ENCODE data around the gene CDC7. TPM values are rescaled to one million over a fixed set of nuclear protein-coding genes. Genes with fewer than 3 reads are reported as not detected.
A peak's percentile ranks its signal among the peaks of the same experiment; 100 is the strongest.
"Not testable (repeated sequence)": the region's sequence is repeated elsewhere in the genome, so short reads cannot be mapped to it uniquely, and the experiment has no call there.

The CDC7 gene
- total RNA-seq (2014; rRNA removed; shearing (Covaris generic); ENCODE audit: low replicate concordance) = 8.6 and 16.1 TPM in 2 replicates

- H3K4me1 ChIP-seq (ENCODE audit: low read length) = peaks cover 40% of the 10 kb centered on the region
- peak; percentile 96 for DNase-seq
These were observed at the start of gene CDC7 for GRCh38 chr1:91500756-91501522. CDC7 (plus strand) TSS chr1:91500851; CDS start chr1:91501717, 866 bp downstream.

GRCh38 chr1:91454136-91454535 lies 46.5 kb upstream of the CDC7 start:
- Histone ChIP-seq H3K9me3 (ENCODE audit: low read length) (no peaks in the 10 kb centered on the region), H2AFZ (ENCODE audit: low read length) (no peak overlapping the region), H3K4me2 (ENCODE audit: low read depth, low read length, poor library complexity, severe bottlenecking) (no peak overlapping the region), H3K27me3 (ENCODE audit: low read length) (no peaks in the 10 kb centered on the region), H3K9ac (ENCODE audit: low read length) (no peak overlapping the region), H3K79me2 (ENCODE audit: low read length) (no peaks in the 10 kb centered on the region), H3K27ac (ENCODE audit: low read length) (no peak overlapping the region), H3K9me2 (replicated peaks; ENCODE audit: insufficient read depth, low read length) (no peaks in the 10 kb centered on the region), H3K36me3 (ENCODE audit: insufficient read depth, low read length) (no peaks in the 10 kb centered on the region), H3K4me1 (ENCODE audit: low read length) (no peaks in the 10 kb centered on the region), H3K4me3 (ENCODE audit: low read length) (no peak overlapping the region), H4K20me1 (ENCODE audit: insufficient read depth, low read depth, low read length) (no peaks in the 10 kb centered on the region)
- DNase-seq = no peak

More at GRCh38 chr1:91500756-91501522, at the start of gene CDC7:
- Histone ChIP-seq H3K9me2 (replicated peaks; ENCODE audit: insufficient read depth, low read length) (no peaks in the 10 kb centered on the region), H3K4me3 (ENCODE audit: low read length) (peak within 1 kb of the TSS; percentile 96), H3K27ac (ENCODE audit: low read length) (peak within 1 kb of the TSS; percentile 77), H3K79me2 (ENCODE audit: low read length) (peaks cover 52% of the 10 kb centered on the region), H3K9me3 (ENCODE audit: low read length) (no peaks in the 10 kb centered on the region), H3K9ac (ENCODE audit: low read length) (peak within 1 kb of the TSS; percentile 96), H3K27me3 (ENCODE audit: low read length) (no peaks in the 10 kb centered on the region), H4K20me1 (ENCODE audit: insufficient read depth, low read depth, low read length) (no peaks in the 10 kb centered on the region), H3K36me3 (ENCODE audit: insufficient read depth, low read length) (no peaks in the 10 kb centered on the region; the same call in 1 of the 2 replicates), H2AFZ (ENCODE audit: low read length) (peak within 1 kb of the TSS; percentile 84), H3K4me2 (ENCODE audit: low read depth, low read length, poor library complexity, severe bottlenecking) (peak within 1 kb of the TSS; percentile 86)

- Histone ChIP-seq H3K27ac (ENCODE audit: low read length) (no peak overlapping the region), H3K4me2 (ENCODE audit: low read depth, low read length, poor library complexity, severe bottlenecking) (no peak overlapping the region), H2AFZ (ENCODE audit: low read length) (no peak overlapping the region), H4K20me1 (ENCODE audit: insufficient read depth, low read depth, low read length) (no peaks in the 10 kb centered on the region), H3K79me2 (ENCODE audit: low read length) (no peaks in the 10 kb centered on the region), H3K4me1 (ENCODE audit: low read length) (no peaks in the 10 kb centered on the region), H3K9me3 (ENCODE audit: low read length) (no peaks in the 10 kb centered on the region), H3K9ac (ENCODE audit: low read length) (no peak overlapping the region), H3K9me2 (replicated peaks; ENCODE audit: insufficient read depth, low read length) (no peaks in the 10 kb centered on the region), H3K36me3 (ENCODE audit: insufficient read depth, low read length) (no peaks in the 10 kb centered on the region), H3K4me3 (ENCODE audit: low read length) (no peak overlapping the region), H3K27me3 (ENCODE audit: low read length) (no peaks in the 10 kb centered on the region)
- DNase-seq = no peak
These were observed 45.3 kb upstream of the CDC7 start for GRCh38 chr1:91455334-91455733.

- Histone ChIP-seq H3K36me3 (ENCODE audit: insufficient read depth, low read length) (no peaks in the 10 kb centered on the region), H3K9ac (ENCODE audit: low read length) (no peak overlapping the region), H4K20me1 (ENCODE audit: insufficient read depth, low read depth, low read length) (no peaks in the 10 kb centered on the region), H2AFZ (ENCODE audit: low read length) (no peak overlapping the region), H3K27me3 (ENCODE audit: low read length) (no peaks in the 10 kb centered on the region), H3K79me2 (ENCODE audit: low read length) (no peaks in the 10 kb centered on the region), H3K4me2 (ENCODE audit: low read depth, low read length, poor library complexity, severe bottlenecking) (no peak overlapping the region), H3K9me2 (replicated peaks; ENCODE audit: insufficient read depth, low read length) (no peaks in the 10 kb centered on the region), H3K4me1 (ENCODE audit: low read length) (no peaks in the 10 kb centered on the region), H3K9me3 (ENCODE audit: low read length) (no peaks in the 10 kb centered on the region), H3K4me3 (ENCODE audit: low read length) (no peak overlapping the region), H3K27ac (ENCODE audit: low read length) (no peak overlapping the region)
- DNase-seq = no peak
These were observed 44.8 kb upstream of the CDC7 start for GRCh38 chr1:91455896-91456295.

GRCh38 chr1:91465350-91465749 lies 35.3 kb upstream of the CDC7 start:
- not testable (repeated sequence) for H3K27me3 ChIP-seq (ENCODE audit: low read length); H2AFZ ChIP-seq (ENCODE audit: low read length); H3K36me3 ChIP-seq (ENCODE audit: insufficient read depth, low read length); H3K79me2 ChIP-seq (ENCODE audit: low read length); H3K4me2 ChIP-seq (ENCODE audit: low read depth, low read length, poor library complexity, severe bottlenecking); H3K9me3 ChIP-seq (ENCODE audit: low read length); DNase-seq; H3K9ac ChIP-seq (ENCODE audit: low read length); H3K9me2 ChIP-seq (replicated peaks; ENCODE audit: insufficient read depth, low read length); H3K4me3 ChIP-seq (ENCODE audit: low read length); H3K27ac ChIP-seq (ENCODE audit: low read length); H4K20me1 ChIP-seq (ENCODE audit: insufficient read depth, low read depth, low read length); H3K4me1 ChIP-seq (ENCODE audit: low read length)

- H3K4me2 ChIP-seq (ENCODE audit: low read depth, low read length, poor library complexity, severe bottlenecking) = no peak overlapping the region
- no peak overlapping the region for H3K9ac ChIP-seq (ENCODE audit: low read length)
- no peaks in the 10 kb centered on the region for H3K9me2 ChIP-seq (replicated peaks; ENCODE audit: insufficient read depth, low read length)
- H3K27ac ChIP-seq (ENCODE audit: low read length) = no peak overlapping the region
- H3K9me3 ChIP-seq (ENCODE audit: low read length) = no peaks in the 10 kb centered on the region
- H4K20me1 ChIP-seq (ENCODE audit: insufficient read depth, low read depth, low read length) = no peaks in the 10 kb centered on the region
- no peak overlapping the region for H2AFZ ChIP-seq (ENCODE audit: low read length)
- DNase-seq = no peak
- H3K4me1 ChIP-seq (ENCODE audit: low read length) = no peaks in the 10 kb centered on the region
- no peaks in the 10 kb centered on the region for H3K27me3 ChIP-seq (ENCODE audit: low read length)
- H3K4me3 ChIP-seq (ENCODE audit: low read length) = no peak overlapping the region
- no peaks in the 10 kb centered on the region for H3K36me3 ChIP-seq (ENCODE audit: insufficient read depth, low read length)
- no peaks in the 10 kb centered on the region for H3K79me2 ChIP-seq (ENCODE audit: low read length)
These were observed 24.0 kb upstream of the CDC7 start for GRCh38 chr1:91476533-91477217.

- no peak for DNase-seq
- Histone ChIP-seq H3K27ac (ENCODE audit: low read length) (no peak overlapping the region), H3K9me2 (replicated peaks; ENCODE audit: insufficient read depth, low read length) (no peaks in the 10 kb centered on the region), H3K4me3 (ENCODE audit: low read length) (no peak overlapping the region), H3K9ac (ENCODE audit: low read length) (no peak overlapping the region), H4K20me1 (ENCODE audit: insufficient read depth, low read depth, low read length) (no peaks in the 10 kb centered on the region), H3K4me2 (ENCODE audit: low read depth, low read length, poor library complexity, severe bottlenecking) (no peak overlapping the region), H3K9me3 (ENCODE audit: low read length) (no peaks in the 10 kb centered on the region), H3K27me3 (ENCODE audit: low read length) (no peaks in the 10 kb centered on the region), H3K79me2 (ENCODE audit: low read length) (no peaks in the 10 kb centered on the region), H3K4me1 (ENCODE audit: low read length) (no peaks in the 10 kb centered on the region), H2AFZ (ENCODE audit: low read length) (no peak overlapping the region), H3K36me3 (ENCODE audit: insufficient read depth, low read length) (no peaks in the 10 kb centered on the region)
These were observed 13.2 kb upstream of the CDC7 start for GRCh38 chr1:91487469-91487868.

GRCh38 chr1:91490501-91490900 lies 10.2 kb upstream of the CDC7 start:
- no peak for DNase-seq
- no peaks in the 10 kb centered on the region for H4K20me1 ChIP-seq (ENCODE audit: insufficient read depth, low read depth, low read length)
- H2AFZ ChIP-seq (ENCODE audit: low read length) = no peak overlapping the region
- H3K36me3 ChIP-seq (ENCODE audit: insufficient read depth, low read length) = no peaks in the 10 kb centered on the region
- H3K4me3 ChIP-seq (ENCODE audit: low read length) = no peak overlapping the region
- H3K4me2 ChIP-seq (ENCODE audit: low read depth, low read length, poor library complexity, severe bottlenecking) = no peak overlapping the region
- no peak overlapping the region for H3K27ac ChIP-seq (ENCODE audit: low read length)
- no peaks in the 10 kb centered on the region for H3K4me1 ChIP-seq (ENCODE audit: low read length)
- H3K79me2 ChIP-seq (ENCODE audit: low read length) = no peaks in the 10 kb centered on the region
- H3K27me3 ChIP-seq (ENCODE audit: low read length) = no peaks in the 10 kb centered on the region
- no peaks in the 10 kb centered on the region for H3K9me3 ChIP-seq (ENCODE audit: low read length)
- H3K9ac ChIP-seq (ENCODE audit: low read length) = no peak overlapping the region
- H3K9me2 ChIP-seq (replicated peaks; ENCODE audit: insufficient read depth, low read length) = no peaks in the 10 kb centered on the region

All from Karpas-422 (cell line).